PFSK-1 (cell line): ENCODE data around the gene MSI2.

ENCODE experiments used
- FOXP2 ChIP-seq: optimal IDR thresholded peaks from 2 replicates; pipeline ENCODE3; 2011; ENCODE audit warnings: borderline replicate concordance, control low read depth, inconsistent platforms; ENCODE audit not compliant: insufficient read depth; ENCODE audit errors: extremely low read length, extremely low read depth
- POLR2AphosphoS5 ChIP-seq: IDR thresholded peaks from 2 replicates; pipeline ENCODE4 v1.6.1; 2012; ENCODE audit warnings: low read depth, mild to moderate bottlenecking, control low read depth, low read length, moderate library complexity
- SIN3A ChIP-seq: IDR thresholded peaks from 2 replicates; pipeline ENCODE4 v1.6.1; 2012; ENCODE audit warnings: mild to moderate bottlenecking, low read length, moderate library complexity, borderline replicate concordance; ENCODE audit not compliant: insufficient read depth
- TAF1 ChIP-seq: IDR thresholded peaks from 2 replicates; pipeline ENCODE4 v1.6.1; 2012; ENCODE audit warnings: low read length, control low read depth, borderline replicate concordance; ENCODE audit not compliant: insufficient read depth
- TF ChIP-seq, protein P1 (sequence below), 2 experiments: IDR thresholded peaks; 2 replicates each; pipeline versions ENCODE4 v1.6.1 to v1.8.0; 2011 to 2012; ENCODE audit warnings: low read depth in 2 of 2, low read length in 2 of 2, control low read depth in 1 of 2, inconsistent platforms in 1 of 2, mild to moderate bottlenecking in 1 of 2, moderate library complexity in 1 of 2; ENCODE audit not compliant: insufficient read depth in 1 of 2

DNA sequence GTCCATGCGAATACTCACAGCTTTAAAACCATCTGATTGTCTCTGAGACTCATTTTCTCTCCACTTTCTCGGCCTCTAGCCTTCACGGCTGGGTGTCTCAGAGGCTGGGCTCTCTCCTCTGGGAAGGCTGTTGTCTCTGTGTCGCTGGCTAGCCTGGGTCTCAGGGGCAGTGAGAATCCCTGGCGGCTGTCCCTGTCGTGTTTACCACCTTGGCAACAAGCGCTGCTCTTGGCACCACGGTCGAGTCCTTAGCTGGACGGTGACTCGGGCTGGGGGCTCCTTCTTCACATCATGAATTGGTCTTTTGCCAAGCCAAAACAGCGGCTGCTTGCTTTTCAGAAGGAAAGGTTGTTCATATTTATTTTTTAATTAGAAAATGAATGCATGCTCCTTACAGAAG, 81.1 kb downstream of the MSI2 start:
- TF ChIP-seq TAF1 (no peak), POLR2AphosphoS5 (no peak), SIN3A (no peak), FOXP2 (no peak)
- TF ChIP-seq, protein P1, sequence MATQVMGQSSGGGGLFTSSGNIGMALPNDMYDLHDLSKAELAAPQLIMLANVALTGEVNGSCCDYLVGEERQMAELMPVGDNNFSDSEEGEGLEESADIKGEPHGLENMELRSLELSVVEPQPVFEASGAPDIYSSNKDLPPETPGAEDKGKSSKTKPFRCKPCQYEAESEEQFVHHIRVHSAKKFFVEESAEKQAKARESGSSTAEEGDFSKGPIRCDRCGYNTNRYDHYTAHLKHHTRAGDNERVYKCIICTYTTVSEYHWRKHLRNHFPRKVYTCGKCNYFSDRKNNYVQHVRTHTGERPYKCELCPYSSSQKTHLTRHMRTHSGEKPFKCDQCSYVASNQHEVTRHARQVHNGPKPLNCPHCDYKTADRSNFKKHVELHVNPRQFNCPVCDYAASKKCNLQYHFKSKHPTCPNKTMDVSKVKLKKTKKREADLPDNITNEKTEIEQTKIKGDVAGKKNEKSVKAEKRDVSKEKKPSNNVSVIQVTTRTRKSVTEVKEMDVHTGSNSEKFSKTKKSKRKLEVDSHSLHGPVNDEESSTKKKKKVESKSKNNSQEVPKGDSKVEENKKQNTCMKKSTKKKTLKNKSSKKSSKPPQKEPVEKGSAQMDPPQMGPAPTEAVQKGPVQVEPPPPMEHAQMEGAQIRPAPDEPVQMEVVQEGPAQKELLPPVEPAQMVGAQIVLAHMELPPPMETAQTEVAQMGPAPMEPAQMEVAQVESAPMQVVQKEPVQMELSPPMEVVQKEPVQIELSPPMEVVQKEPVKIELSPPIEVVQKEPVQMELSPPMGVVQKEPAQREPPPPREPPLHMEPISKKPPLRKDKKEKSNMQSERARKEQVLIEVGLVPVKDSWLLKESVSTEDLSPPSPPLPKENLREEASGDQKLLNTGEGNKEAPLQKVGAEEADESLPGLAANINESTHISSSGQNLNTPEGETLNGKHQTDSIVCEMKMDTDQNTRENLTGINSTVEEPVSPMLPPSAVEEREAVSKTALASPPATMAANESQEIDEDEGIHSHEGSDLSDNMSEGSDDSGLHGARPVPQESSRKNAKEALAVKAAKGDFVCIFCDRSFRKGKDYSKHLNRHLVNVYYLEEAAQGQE (IDR thresholded peaks at IDR 0.05; ENCODE audit: insufficient read depth in 1 of 2, low read depth in 2 of 2, low read length in 2 of 2) = no peak
